Neuronal stem cell (in vitro differentiated cells): ENCODE data around the gene MC5R. TPM values are rescaled to one million over a fixed set of nuclear protein-coding genes. Genes with fewer than 3 reads are reported as not detected.

Experiments used
- DNase-seq: peaks from one replicate; pipeline ENCODE4 v3.0.0-alpha.2; 2013; ENCODE audit warnings: low spot score
- H2AFZ ChIP-seq: one replicate; pipeline ENCODE4 v1.6.1; 2013; ENCODE audit warnings: mild to moderate bottlenecking, low read length, inconsistent platforms
- H2AK5ac ChIP-seq: 2 replicates; pipeline ENCODE4 v1.6.1; 2013; ENCODE audit warnings: low read depth, mild to moderate bottlenecking, inconsistent platforms, low read length, moderate library complexity, mixed read lengths
- H2BK120ac ChIP-seq: 2 replicates; pipeline ENCODE4 v1.6.1; 2013; ENCODE audit warnings: low read depth, mild to moderate bottlenecking, inconsistent platforms, low read length, moderate library complexity, mixed read lengths
- H2BK12ac ChIP-seq: one replicate; pipeline ENCODE4 v1.6.1; 2013; ENCODE audit warnings: low read length, inconsistent platforms
- H2BK15ac ChIP-seq: 2 replicates; pipeline ENCODE4 v1.6.1; 2013; ENCODE audit warnings: mild to moderate bottlenecking, low read length, inconsistent platforms, mixed read lengths
- H2BK5ac ChIP-seq: one replicate; pipeline ENCODE4 v1.6.1; 2013; ENCODE audit warnings: inconsistent platforms, mild to moderate bottlenecking, low read length, moderate library complexity
- H3K14ac ChIP-seq: one replicate; pipeline ENCODE4 v1.6.1; 2013; ENCODE audit warnings: low read length, inconsistent platforms
- H3K18ac ChIP-seq: 2 replicates; pipeline ENCODE4 v1.6.1; 2013; ENCODE audit warnings: low read length, inconsistent platforms
- H3K23ac ChIP-seq: 2 replicates; pipeline ENCODE4 v1.6.1; 2013; ENCODE audit warnings: low read depth, mild to moderate bottlenecking, mixed read lengths, low read length, inconsistent platforms; ENCODE audit not compliant: poor library complexity
- H3K27ac ChIP-seq: replicated peaks from 3 replicates; pipeline ENCODE4 v1.5.1; 2013; ENCODE audit warnings: low read length, inconsistent platforms
- H3K27me3 ChIP-seq, 3 experiments: 2 replicates each; pipeline ENCODE4 v1.6.1; 2013; ENCODE audit warnings: low read length in 3 of 3, mild to moderate bottlenecking in 2 of 3, inconsistent platforms in 1 of 3, low read depth in 1 of 3, mixed read lengths in 1 of 3, moderate library complexity in 1 of 3; ENCODE audit not compliant: control insufficient read depth in 3 of 3, insufficient read depth in 3 of 3
- H3K36me3 ChIP-seq, 2 donors: replicated peaks in 1 of 2; 2 replicates each; pipeline ENCODE4 v1.6.1; 2013; ENCODE audit warnings: low read length in 2 of 2; ENCODE audit not compliant: control insufficient read depth in 2 of 2, insufficient read depth in 2 of 2
- H3K4ac ChIP-seq: 2 replicates; pipeline ENCODE4 v1.6.1; 2013; ENCODE audit warnings: inconsistent platforms, mild to moderate bottlenecking, low read length, moderate library complexity
- H3K4me1 ChIP-seq, 2 donors: 1 replicate in 1 of 2; 2 replicates in 1 of 2; pipeline ENCODE4 v1.6.1; 2013; ENCODE audit warnings: low read length in 2 of 2, low read depth in 1 of 2; ENCODE audit not compliant: control insufficient read depth in 2 of 2, insufficient read depth in 1 of 2
- H3K4me2 ChIP-seq: one replicate; pipeline ENCODE4 v1.6.1; 2013; ENCODE audit warnings: mild to moderate bottlenecking, low read length, inconsistent platforms; ENCODE audit not compliant: insufficient read depth, poor library complexity, severe bottlenecking
- H3K4me3 ChIP-seq, 2 donors: 2 replicates each; pipeline ENCODE4 v1.5.1; 2013; ENCODE audit warnings: low read length in 2 of 2, mild to moderate bottlenecking in 2 of 2, inconsistent platforms in 1 of 2, moderate library complexity in 1 of 2
- H3K79me1 ChIP-seq: one replicate; pipeline ENCODE4 v1.6.1; 2013; ENCODE audit warnings: low read depth, mild to moderate bottlenecking, inconsistent platforms, low read length, moderate library complexity
- H3K9ac ChIP-seq: one replicate; pipeline ENCODE4 v1.6.1; 2013; ENCODE audit warnings: mild to moderate bottlenecking, low read depth, low read length, inconsistent platforms; ENCODE audit not compliant: poor library complexity
- H3K9me3 ChIP-seq, 2 donors: replicated peaks in 1 of 2; 2 replicates each; pipeline versions ENCODE3 to v1.6.1; 2013; ENCODE audit warnings: low read length in 2 of 2, mild to moderate bottlenecking in 2 of 2, inconsistent platforms in 1 of 2, low read depth in 1 of 2, mixed read lengths in 1 of 2, moderate library complexity in 1 of 2; ENCODE audit not compliant: control insufficient read depth in 2 of 2, insufficient read depth in 1 of 2
- H4K8ac ChIP-seq: one replicate; pipeline ENCODE4 v1.6.1; 2013; ENCODE audit warnings: low read depth, mild to moderate bottlenecking, inconsistent platforms, low read length, moderate library complexity
- H4K91ac ChIP-seq: one replicate; pipeline ENCODE4 v1.6.1; 2013; ENCODE audit warnings: low read length, low read depth, mild to moderate bottlenecking, inconsistent platforms; ENCODE audit not compliant: poor library complexity
- WGBS, 2 donors: extraction: QIAGEN DNeasy Blood & Tissue Kit; methylation state at CpG; one replicate each; pipeline ENCODE4 v1.1.7; 2013; ENCODE audit warnings: missing lambda C conversion rate in 2 of 2, mixed read lengths in 1 of 2; ENCODE audit not compliant: insufficient read length in 2 of 2, insufficient replicate concordance in 1 of 2; ENCODE audit errors: extremely low coverage in 2 of 2; 5-methylcytosine and 5-hydroxymethylcytosine counted together
- polyA plus RNA-seq, 2 experiments: library from polyadenylated mRNA; stranded (reverse); fragments of 200-250 nt; gene quantifications; one replicate each; pipeline ENCODE4 v1.2.3, GENCODE V29; 2013

Gene MC5R
- polyA plus RNA-seq (2013, experiment 1 of 2): 0.04 TPM
- polyA plus RNA-seq (2013, experiment 2 of 2): 0.06 TPM

- H3K79me1 ChIP-seq: no peaks in the 10 kb centered on the region
- H4K91ac ChIP-seq: no peak within 1 kb of the TSS
- H2AK5ac ChIP-seq: no peak within 1 kb of the TSS
- no peak within 1 kb of the TSS for H2BK12ac ChIP-seq
- DNase-seq: peak; percentile 68
- peaks cover 0 to 8% of the 10 kb centered on the region in 2 donors for H3K4me1 ChIP-seq
- no peak within 1 kb of the TSS for H3K9ac ChIP-seq
- no peak within 1 kb of the TSS for H4K8ac ChIP-seq
- no peak within 1 kb of the TSS for H2BK120ac ChIP-seq
- peaks cover 0 to 43% (median 5%) of the 10 kb centered on the region in 3 experiments for H3K27me3 ChIP-seq
- no peak within 1 kb of the TSS for H3K4ac ChIP-seq
- 100% methylated on average over 1 of the region's 54 CpGs for WGBS, 2 donors
- peak within 1 kb of the TSS; percentile 92 for H2AFZ ChIP-seq
- peak within 1 kb of the TSS in 1 of 2 donors; percentile 27 for H3K4me3 ChIP-seq
- no peak within 1 kb of the TSS for H3K27ac ChIP-seq
- H3K9me3 ChIP-seq: peaks cover 0 to 1% of the 10 kb centered on the region in 2 donors
- H2BK15ac ChIP-seq: no peak within 1 kb of the TSS
- peak within 1 kb of the TSS; percentile 19 for H3K18ac ChIP-seq
- H3K4me2 ChIP-seq: peak within 1 kb of the TSS; percentile 63
- H3K14ac ChIP-seq: no peak within 1 kb of the TSS
- H3K36me3 ChIP-seq: no peaks in the 10 kb centered on the region
- H3K23ac ChIP-seq: no peak within 1 kb of the TSS
- H2BK5ac ChIP-seq: no peak within 1 kb of the TSS
Measured at GRCh38 chr18:13823707-13824395, at the start of gene MC5R. MC5R (plus strand) TSS chr18:13824149; CDS start chr18:13825766, 1,617 bp downstream.

- no peak overlapping the region for H2BK120ac ChIP-seq
- H3K79me1 ChIP-seq: no peaks in the 10 kb centered on the region
- no peak overlapping the region for H3K4me2 ChIP-seq
- H3K27ac ChIP-seq: no peak overlapping the region
- no peak overlapping the region for H3K18ac ChIP-seq
- no peak overlapping the region for H2BK5ac ChIP-seq
- no peak overlapping the region for H4K8ac ChIP-seq
- H3K36me3 ChIP-seq: no peaks in the 10 kb centered on the region
- no peak for DNase-seq
- H2AK5ac ChIP-seq: no peak overlapping the region
- H2BK15ac ChIP-seq: no peak overlapping the region
- no peaks in the 10 kb centered on the region for H3K4me1 ChIP-seq
- no CpG with 5 or more reads among the region's 3 CpGs for WGBS, 2 donors
- H2BK12ac ChIP-seq: no peak overlapping the region
- no peak overlapping the region for H4K91ac ChIP-seq
- H3K9me3 ChIP-seq: no peaks in the 10 kb centered on the region
- no peak overlapping the region for H3K9ac ChIP-seq
- H3K14ac ChIP-seq: no peak overlapping the region
- H3K4me3 ChIP-seq: no peak overlapping the region
- H2AFZ ChIP-seq: no peak overlapping the region
- no peak overlapping the region for H3K4ac ChIP-seq
- H3K23ac ChIP-seq: no peak overlapping the region
- H3K27me3 ChIP-seq: no peaks in the 10 kb centered on the region
Measured at GRCh38 chr18:13775058-13775457, 48.9 kb upstream of the MC5R start.

GRCh38 chr18:13791181-13791580 is 32.8 kb upstream of the MC5R start:
- no peak overlapping the region for H3K9ac ChIP-seq
- DNase-seq: no peak
- H3K9me3 ChIP-seq: no peaks in the 10 kb centered on the region
- H2BK15ac ChIP-seq: no peak overlapping the region
- H2AK5ac ChIP-seq: no peak overlapping the region
- H2AFZ ChIP-seq: peak overlapping the region; percentile 10
- no peaks in the 10 kb centered on the region for H3K79me1 ChIP-seq
- no peak overlapping the region for H3K4me2 ChIP-seq
- peaks cover 0 to 2% of the 10 kb centered on the region in 2 donors for H3K4me1 ChIP-seq
- H4K91ac ChIP-seq: no peak overlapping the region
- H3K14ac ChIP-seq: no peak overlapping the region
- no peak overlapping the region for H2BK12ac ChIP-seq
- H3K18ac ChIP-seq: no peak overlapping the region
- H3K23ac ChIP-seq: no peak overlapping the region
- H3K27ac ChIP-seq: no peak overlapping the region
- H3K36me3 ChIP-seq: no peaks in the 10 kb centered on the region
- H4K8ac ChIP-seq: no peak overlapping the region
- no peak overlapping the region for H2BK120ac ChIP-seq
- WGBS, 2 donors: no CpG with 5 or more reads among the region's 7 CpGs
- no peak overlapping the region for H2BK5ac ChIP-seq
- no peak overlapping the region for H3K4ac ChIP-seq
- H3K27me3 ChIP-seq: no peaks in the 10 kb centered on the region
- peak overlapping the region in 1 of 2 donors; percentile 54 for H3K4me3 ChIP-seq

GRCh38 chr18:13793819-13794218 is 30.1 kb upstream of the MC5R start:
- no peak overlapping the region for H3K27ac ChIP-seq
- no peak overlapping the region for H3K14ac ChIP-seq
- no peak overlapping the region for H2BK5ac ChIP-seq
- H3K4ac ChIP-seq: no peak overlapping the region
- no peak overlapping the region for H3K9ac ChIP-seq
- H3K23ac ChIP-seq: no peak overlapping the region
- no peak overlapping the region for H3K18ac ChIP-seq
- H2BK12ac ChIP-seq: no peak overlapping the region
- H2AFZ ChIP-seq: no peak overlapping the region
- H4K8ac ChIP-seq: no peak overlapping the region
- no peaks in the 10 kb centered on the region for H3K79me1 ChIP-seq
- peaks cover 0 to 3% (median 0%) of the 10 kb centered on the region in 3 experiments for H3K27me3 ChIP-seq
- no peaks in the 10 kb centered on the region for H3K36me3 ChIP-seq
- no peaks in the 10 kb centered on the region for H3K9me3 ChIP-seq
- H3K4me3 ChIP-seq: no peak overlapping the region
- H4K91ac ChIP-seq: no peak overlapping the region
- WGBS, 2 donors: no CpG with 5 or more reads among the region's 7 CpGs
- H3K4me1 ChIP-seq: peaks cover 2 to 6% of the 10 kb centered on the region in 2 donors
- no peak overlapping the region for H2BK15ac ChIP-seq
- no peak overlapping the region for H3K4me2 ChIP-seq
- no peak overlapping the region for H2BK120ac ChIP-seq
- DNase-seq: no peak
- no peak overlapping the region for H2AK5ac ChIP-seq
